Measurements from ENCODE around the gene CDHR5.
"Not testable (repeated sequence)": the region's sequence is repeated elsewhere in the genome, so short reads cannot be mapped to it uniquely, and the experiment has no call there.

CDHR5 gene

GRCh38 chr11:624705-625635, at the start of gene CDHR5:
Gene CDHR5 (minus strand): TSS chr11:624955. CDS start chr11:624902, 53 bp downstream.
- DNase-seq, result no peak

- no peak for DNase-seq
Observed at GRCh38 chr11:674406-674805, 49.7 kb upstream of the CDHR5 start.

- no peak for DNase-seq
Observed at GRCh38 chr11:673866-674265, 49.1 kb upstream of the CDHR5 start.

GRCh38 chr11:665704-666281, 41.0 kb upstream of the CDHR5 start:
- DNase-seq, result no peak

GRCh38 chr11:665062-665703, 40.4 kb upstream of the CDHR5 start:
- DNase-seq, result no peak

GRCh38 chr11:662689-663274, 38.0 kb upstream of the CDHR5 start:
- no peak for DNase-seq

GRCh38 chr11:660681-661444, 36.1 kb upstream of the CDHR5 start:
- DNase-seq, result no peak

- DNase-seq, result no peak
Observed at GRCh38 chr11:660281-660680, 35.5 kb upstream of the CDHR5 start.

- no peak for DNase-seq
Observed at GRCh38 chr11:659532-660085, 34.9 kb upstream of the CDHR5 start.

GRCh38 chr11:657691-658126, 33.0 kb upstream of the CDHR5 start:
- no peak for DNase-seq

- no peak for DNase-seq
Observed at GRCh38 chr11:656866-657265, 32.1 kb upstream of the CDHR5 start.

GRCh38 chr11:656426-656825, 31.7 kb upstream of the CDHR5 start:
- no peak for DNase-seq

GRCh38 chr11:655036-655726, 30.4 kb upstream of the CDHR5 start:
- no peak for DNase-seq

- not testable (repeated sequence) for DNase-seq
Observed at GRCh38 chr11:654444-654843, 29.7 kb upstream of the CDHR5 start.

GRCh38 chr11:653837-654236, 29.1 kb upstream of the CDHR5 start:
- DNase-seq, result no peak

GRCh38 chr11:653136-653535, 28.4 kb upstream of the CDHR5 start:
- DNase-seq, result not testable (repeated sequence)

GRCh38 chr11:650482-650881, 25.7 kb upstream of the CDHR5 start:
- DNase-seq, result no peak

- DNase-seq, result not testable (repeated sequence)
Observed at GRCh38 chr11:647672-648158, 23.0 kb upstream of the CDHR5 start.

- no peak for DNase-seq
Observed at GRCh38 chr11:646214-646613, 21.5 kb upstream of the CDHR5 start.

- DNase-seq, result no peak
Observed at GRCh38 chr11:645536-645935, 20.8 kb upstream of the CDHR5 start.
